Neural progenitor cell (in vitro differentiated cells): ENCODE results near the gene LYZ. TPM values are rescaled to one million over a fixed set of nuclear protein-coding genes. Genes with fewer than 3 reads are reported as not detected.

Source experiments
- DNase-seq: peaks from one replicate; pipeline ENCODE4 v3.0.0-alpha.2; 2016; ENCODE audit warnings: low spot score
- H2AFZ ChIP-seq: fragments of 200-600 bp; sonication (generic); replicated peaks from 2 replicates; pipeline ENCODE4 v1.6.1; 2016; ENCODE audit warnings: antibody characterized with exemption
- H3F3A ChIP-seq: fragments of 200-600 bp; sonication (generic); 2 replicates; pipeline ENCODE4 v1.6.1; 2016; ENCODE audit warnings: antibody characterized with exemption, low read depth
- H3K27ac ChIP-seq: fragments of 200-600 bp; sonication (generic); 2 replicates; pipeline ENCODE4 v1.5.1; 2016; ENCODE audit warnings: mild to moderate bottlenecking
- H3K27me3 ChIP-seq: fragments of 200-600 bp; sonication (generic); 2 replicates; pipeline ENCODE4 v1.6.1; 2016; ENCODE audit warnings: mild to moderate bottlenecking, moderate library complexity
- H3K36me3 ChIP-seq: fragments of 200-600 bp; sonication (generic); 2 replicates; pipeline ENCODE4 v1.5.1; 2016
- H3K4me1 ChIP-seq: fragments of 200-600 bp; sonication (generic); 2 replicates; pipeline ENCODE4 v1.6.1; 2016; ENCODE audit warnings: mixed run types
- H3K4me2 ChIP-seq: fragments of 200-600 bp; sonication (generic); 2 replicates; pipeline ENCODE4 v1.6.1; 2016
- H3K4me3 ChIP-seq: fragments of 200-600 bp; sonication (generic); 2 replicates; pipeline ENCODE4 v1.5.1; 2016
- H3K79me2 ChIP-seq: fragments of 200-600 bp; sonication (generic); 2 replicates; pipeline ENCODE4 v1.6.1; 2016; ENCODE audit warnings: low read depth
- H3K9ac ChIP-seq: fragments of 200-600 bp; sonication (generic); 2 replicates; pipeline ENCODE4 v1.6.1; 2016
- H3K9me3 ChIP-seq: fragments of 200-600 bp; sonication (generic); 2 replicates; pipeline ENCODE4 v1.5.1; 2016; ENCODE audit warnings: low read depth
- H4K20me1 ChIP-seq: fragments of 200-600 bp; sonication (generic); 2 replicates; pipeline ENCODE4 v1.6.1; 2016; ENCODE audit warnings: low read depth
- H3K27ac Mint-ChIP-seq: 3 replicates; pipeline ENCODE4 v1.8.0; 2021; ENCODE audit warnings: mixed read lengths
- H3K27me3 Mint-ChIP-seq: 2 replicates; pipeline ENCODE4 v1.8.0; 2022; ENCODE audit warnings: low read depth, mild to moderate bottlenecking, inconsistent platforms, moderate library complexity, mixed read lengths; ENCODE audit not compliant: insufficient read depth
- H3K36me3 Mint-ChIP-seq: 3 replicates; pipeline ENCODE4 v1.8.0; 2021; ENCODE audit warnings: mixed read lengths
- H3K4me1 Mint-ChIP-seq: 3 replicates; pipeline ENCODE4 v1.8.0; 2021; ENCODE audit warnings: mixed read lengths
- H3K4me3 Mint-ChIP-seq: 3 replicates; pipeline ENCODE4 v1.8.0; 2021; ENCODE audit warnings: mild to moderate bottlenecking, moderate library complexity, mixed read lengths
- H3K9me3 Mint-ChIP-seq: 3 replicates; pipeline ENCODE4 v1.8.0; 2020; ENCODE audit warnings: mixed read lengths
- EZH2 ChIP-seq: fragments of 200-600 bp; sonication (generic); IDR thresholded peaks from 2 replicates; pipeline ENCODE4 v1.6.1; 2017; ENCODE audit warnings: antibody characterized with exemption, mild to moderate bottlenecking, moderate library complexity
- EZH2phosphoT487 ChIP-seq: fragments of 200-600 bp; sonication (generic); IDR thresholded peaks from 2 replicates; pipeline ENCODE4 v1.6.1; 2017; ENCODE audit warnings: antibody characterized with exemption
- total RNA-seq: library from RNA; depleted of rRNA; stranded (reverse); fragments of >200 nt; gene quantifications from 2 replicates; pipeline ENCODE4 v1.2.3, GENCODE V29; 2015; ENCODE audit warnings: low replicate concordance
- TF ChIP-seq, protein P1 (sequence below): fragments of 200-600 bp; sonication (generic); IDR thresholded peaks from 2 replicates; pipeline ENCODE4 v1.5.1; 2017; ENCODE audit warnings: antibody characterized with exemption, mild to moderate bottlenecking

Gene LYZ
- total RNA-seq, 1 donor from 2014 or later, result not detected

- peaks cover 9% of the 10 kb centered on the region for H3K4me1 Mint-ChIP-seq
- no peaks in the 10 kb centered on the region for H3K9me3 ChIP-seq
- H3K9ac ChIP-seq, result no peak overlapping the region
- H3K4me1 ChIP-seq, result peaks cover 8% of the 10 kb centered on the region
- H2AFZ ChIP-seq, result no peak overlapping the region
- no peak overlapping the region for H3K27ac ChIP-seq
- no peak overlapping the region for H3K27ac Mint-ChIP-seq
- H3K4me2 ChIP-seq, result no peak overlapping the region
- no peak for TF ChIP-seq EZH2phosphoT487
- TF ChIP-seq EZH2, result no peak
- TF ChIP-seq, protein P1, sequence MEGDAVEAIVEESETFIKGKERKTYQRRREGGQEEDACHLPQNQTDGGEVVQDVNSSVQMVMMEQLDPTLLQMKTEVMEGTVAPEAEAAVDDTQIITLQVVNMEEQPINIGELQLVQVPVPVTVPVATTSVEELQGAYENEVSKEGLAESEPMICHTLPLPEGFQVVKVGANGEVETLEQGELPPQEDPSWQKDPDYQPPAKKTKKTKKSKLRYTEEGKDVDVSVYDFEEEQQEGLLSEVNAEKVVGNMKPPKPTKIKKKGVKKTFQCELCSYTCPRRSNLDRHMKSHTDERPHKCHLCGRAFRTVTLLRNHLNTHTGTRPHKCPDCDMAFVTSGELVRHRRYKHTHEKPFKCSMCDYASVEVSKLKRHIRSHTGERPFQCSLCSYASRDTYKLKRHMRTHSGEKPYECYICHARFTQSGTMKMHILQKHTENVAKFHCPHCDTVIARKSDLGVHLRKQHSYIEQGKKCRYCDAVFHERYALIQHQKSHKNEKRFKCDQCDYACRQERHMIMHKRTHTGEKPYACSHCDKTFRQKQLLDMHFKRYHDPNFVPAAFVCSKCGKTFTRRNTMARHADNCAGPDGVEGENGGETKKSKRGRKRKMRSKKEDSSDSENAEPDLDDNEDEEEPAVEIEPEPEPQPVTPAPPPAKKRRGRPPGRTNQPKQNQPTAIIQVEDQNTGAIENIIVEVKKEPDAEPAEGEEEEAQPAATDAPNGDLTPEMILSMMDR, result no peak
- no peaks in the 10 kb centered on the region for H3K27me3 ChIP-seq
- no peak for DNase-seq
- H3K79me2 ChIP-seq, result no peaks in the 10 kb centered on the region
- peaks cover under 1% of the 10 kb centered on the region for H3K27me3 Mint-ChIP-seq
- no peak overlapping the region for H3K4me3 ChIP-seq
- H3K4me3 Mint-ChIP-seq, result no peak overlapping the region
- H4K20me1 ChIP-seq, result no peaks in the 10 kb centered on the region
- H3F3A ChIP-seq, result peaks cover 9% of the 10 kb centered on the region
- no peaks in the 10 kb centered on the region for H3K36me3 Mint-ChIP-seq
- no peaks in the 10 kb centered on the region for H3K9me3 Mint-ChIP-seq
- H3K36me3 ChIP-seq, result no peaks in the 10 kb centered on the region
These were observed 3.5 kb downstream of the LYZ start for GRCh38 chr12:69351462-69352236.

DNA sequence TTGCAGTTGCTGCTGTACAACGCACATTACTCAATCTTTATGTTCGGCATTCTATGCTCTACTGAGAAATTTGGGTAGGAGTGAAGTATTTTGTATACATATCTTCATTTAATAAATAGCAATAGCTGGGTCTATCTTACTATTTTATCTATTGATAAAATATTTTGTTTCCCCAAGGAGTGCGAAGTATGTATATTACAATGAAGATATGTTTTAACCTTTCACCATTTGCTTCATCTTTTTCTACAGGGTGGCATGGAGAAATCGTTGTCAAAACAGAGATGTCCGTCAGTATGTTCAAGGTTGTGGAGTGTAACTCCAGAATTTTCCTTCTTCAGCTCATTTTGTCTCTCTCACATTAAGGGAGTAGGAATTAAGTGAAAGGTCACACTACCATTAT is 4.7 kb downstream of the LYZ start:
- no peaks in the 10 kb centered on the region for H3K36me3 ChIP-seq
- Mint-ChIP-seq H3K27ac (no peak overlapping the region), H3K36me3 (no peaks in the 10 kb centered on the region), H3K4me3 (no peak overlapping the region), H3K4me1 (peaks cover 11% of the 10 kb centered on the region), H3K9me3 (no peaks in the 10 kb centered on the region), H3K27me3 (peaks cover 2% of the 10 kb centered on the region)
- no peak overlapping the region for H3K4me2 ChIP-seq
- no peaks in the 10 kb centered on the region for H3K79me2 ChIP-seq
- H3K9me3 ChIP-seq, result no peaks in the 10 kb centered on the region
- no peak overlapping the region for H3K27ac ChIP-seq
- peaks cover 9% of the 10 kb centered on the region for H3F3A ChIP-seq
- H3K9ac ChIP-seq, result no peak overlapping the region
- peaks cover 8% of the 10 kb centered on the region for H3K4me1 ChIP-seq
- no peak for DNase-seq
- TF ChIP-seq, protein P1, result no peak
- TF ChIP-seq EZH2phosphoT487 (no peak), EZH2 (no peak)
- no peaks in the 10 kb centered on the region for H4K20me1 ChIP-seq
- no peak overlapping the region for H3K4me3 ChIP-seq
- no peaks in the 10 kb centered on the region for H3K27me3 ChIP-seq
- H2AFZ ChIP-seq, result no peak overlapping the region

GRCh38 chr12:69354172-69354555 is 6.0 kb downstream of the LYZ start:
- Mint-ChIP-seq H3K27me3 (peaks cover 5% of the 10 kb centered on the region), H3K36me3 (no peaks in the 10 kb centered on the region), H3K9me3 (no peaks in the 10 kb centered on the region), H3K27ac (no peak overlapping the region), H3K4me3 (no peak overlapping the region), H3K4me1 (peaks cover 18% of the 10 kb centered on the region)
- Histone ChIP-seq H4K20me1 (no peaks in the 10 kb centered on the region), H3K27ac (no peak overlapping the region), H3K4me3 (no peak overlapping the region), H3K9ac (no peak overlapping the region), H3K4me2 (no peak overlapping the region), H2AFZ (peak overlapping the region; percentile 99), H3K4me1 (peaks cover 10% of the 10 kb centered on the region), H3K9me3 (no peaks in the 10 kb centered on the region), H3F3A (peaks cover 14% of the 10 kb centered on the region), H3K79me2 (no peaks in the 10 kb centered on the region), H3K27me3 (no peaks in the 10 kb centered on the region), H3K36me3 (no peaks in the 10 kb centered on the region)
- TF ChIP-seq EZH2phosphoT487 (no peak), EZH2 (no peak)
- TF ChIP-seq, protein P1, result no peak
- DNase-seq, result no peak
